Esophagus (tissue), 2 donors: ENCODE data around the gene SH2D7. TPM values are rescaled to one million over a fixed set of nuclear protein-coding genes. Genes with fewer than 3 reads are reported as not detected.
A peak's percentile ranks its signal among the peaks of the same experiment; 100 is the strongest.

Experiments used
- H3K27ac ChIP-seq, 2 donors: one replicate each; pipeline ENCODE4 v1.5.1; 2013; ENCODE audit warnings: low read depth in 2 of 2, mild to moderate bottlenecking in 2 of 2, inconsistent platforms in 1 of 2, low read length in 1 of 2, moderate library complexity in 1 of 2
- H3K27me3 ChIP-seq, 2 donors: one replicate each; pipeline ENCODE4 v1.6.1; 2013; ENCODE audit warnings: low read length in 2 of 2, control low read depth in 1 of 2, mild to moderate bottlenecking in 1 of 2; ENCODE audit not compliant: insufficient read depth in 2 of 2, control insufficient read depth in 1 of 2
- H3K36me3 ChIP-seq, 2 donors: one replicate each; pipeline ENCODE4 v1.6.1; 2013; ENCODE audit warnings: low read length in 1 of 2; ENCODE audit not compliant: control insufficient read depth in 2 of 2, insufficient read depth in 2 of 2
- H3K4me1 ChIP-seq, 2 donors: one replicate each; pipeline ENCODE4 v1.6.1; 2013; ENCODE audit warnings: low read length in 1 of 2; ENCODE audit not compliant: control insufficient read depth in 2 of 2, insufficient read depth in 2 of 2
- H3K4me3 ChIP-seq, 2 donors: one replicate each; pipeline ENCODE4 v1.5.1; 2013; ENCODE audit warnings: low read length in 2 of 2, mild to moderate bottlenecking in 2 of 2, low read depth in 1 of 2, moderate library complexity in 1 of 2
- H3K9me3 ChIP-seq, 2 donors: one replicate each; pipeline ENCODE4 v1.6.1; 2013; ENCODE audit warnings: mild to moderate bottlenecking in 2 of 2, low read depth in 1 of 2, low read length in 1 of 2, moderate library complexity in 1 of 2; ENCODE audit not compliant: control insufficient read depth in 2 of 2, insufficient read depth in 1 of 2
- WGBS, 2 donors: extraction: QIAGEN DNeasy Blood & Tissue Kit; methylation state at CpG; one replicate each; pipeline ENCODE4 v1.1.7; 2013; 5-methylcytosine and 5-hydroxymethylcytosine counted together
- polyA plus RNA-seq, 2 donors: library from polyadenylated mRNA; stranded (reverse); fragments of 200-250 nt; gene quantifications; one replicate each; pipeline ENCODE4 v1.2.3, GENCODE V29; 2013
- donor health status: healthy with polysubstance abuse.
- donor health status: Bipolar disorder and iron deficiency.

The SH2D7 gene
- polyA plus RNA-seq, 2 donors, result not detected

- no peaks in the 10 kb centered on the region for H3K9me3 ChIP-seq
- H3K27ac ChIP-seq, result no peak overlapping the region
- 65 to 67% methylated on average over 8 of the region's 8 CpGs for WGBS, 2 donors
- no peaks in the 10 kb centered on the region for H3K36me3 ChIP-seq
- H3K27me3 ChIP-seq, result no peaks in the 10 kb centered on the region
- peaks cover 0 to 7% of the 10 kb centered on the region in 2 donors for H3K4me1 ChIP-seq
- H3K4me3 ChIP-seq, result no peak overlapping the region
Measured at GRCh38 chr15:78129077-78129750, 36.9 kb downstream of the SH2D7 start.

- Histone ChIP-seq H3K36me3 (no peaks in the 10 kb centered on the region), H3K27me3 (no peaks in the 10 kb centered on the region), H3K4me3 (no peak overlapping the region), H3K27ac (no peak overlapping the region), H3K4me1 (peaks cover 0 to 7% of the 10 kb centered on the region in 2 donors), H3K9me3 (no peaks in the 10 kb centered on the region)
- WGBS, 2 donors, result 91 to 92% methylated on average over 5 of the region's 5 CpGs
Measured at GRCh38 chr15:78129751-78130287, 37.5 kb downstream of the SH2D7 start.

GRCh38 chr15:78130466-78131294 lies 38.3 kb downstream of the SH2D7 start:
- Histone ChIP-seq H3K4me3 (peak overlapping the region; percentile 59 to 64), H3K36me3 (no peaks in the 10 kb centered on the region), H3K27me3 (no peaks in the 10 kb centered on the region), H3K9me3 (no peaks in the 10 kb centered on the region), H3K27ac (peak overlapping the region in 1 of 2 donors; percentile 43), H3K4me1 (peaks cover 0 to 7% of the 10 kb centered on the region in 2 donors)
- 34 to 61% methylated on average over 24 to 51 of the region's 51 CpGs for WGBS, 2 donors

- no peaks in the 10 kb centered on the region for H3K36me3 ChIP-seq
- H3K4me1 ChIP-seq, result peaks cover 0 to 7% of the 10 kb centered on the region in 2 donors
- WGBS, 2 donors, result 0 to 1% methylated on average over 61 to 79 of the region's 79 CpGs
- no peaks in the 10 kb centered on the region for H3K27me3 ChIP-seq
- peak within 1 kb of the TSS; percentile 59 to 64 for H3K4me3 ChIP-seq
- H3K9me3 ChIP-seq, result no peaks in the 10 kb centered on the region
- H3K27ac ChIP-seq, result peak within 1 kb of the TSS; percentile 43 to 78
Measured at GRCh38 chr15:78131295-78132061, 39.1 kb downstream of the SH2D7 start, which contains the start of gene CIB2. Gene CIB2 (minus strand): TSS chr15:78131445. CDS start chr15:78131215, 230 bp downstream.

- no peak overlapping the region for H3K4me3 ChIP-seq
- H3K9me3 ChIP-seq, result no peaks in the 10 kb centered on the region
- peaks cover 0 to 7% of the 10 kb centered on the region in 2 donors for H3K4me1 ChIP-seq
- H3K36me3 ChIP-seq, result no peaks in the 10 kb centered on the region
- no peaks in the 10 kb centered on the region for H3K27me3 ChIP-seq
- H3K27ac ChIP-seq, result peak overlapping the region; percentile 74 to 87
- 54 to 62% methylated on average over 2 of the region's 2 CpGs for WGBS, 2 donors
Measured at GRCh38 chr15:78133801-78134200, 41.4 kb downstream of the SH2D7 start.

- H3K27me3 ChIP-seq, result no peaks in the 10 kb centered on the region
- no peaks in the 10 kb centered on the region for H3K4me1 ChIP-seq
- H3K27ac ChIP-seq, result no peak overlapping the region
- H3K9me3 ChIP-seq, result no peaks in the 10 kb centered on the region
- H3K4me3 ChIP-seq, result no peak overlapping the region
- H3K36me3 ChIP-seq, result no peaks in the 10 kb centered on the region
- 92 to 93% methylated on average over 5 of the region's 5 CpGs for WGBS, 2 donors
Measured at GRCh38 chr15:78139578-78139977, 47.2 kb downstream of the SH2D7 start.

GRCh38 chr15:78140292-78140691 lies 47.9 kb downstream of the SH2D7 start:
- Histone ChIP-seq H3K27ac (no peak overlapping the region), H3K4me3 (no peak overlapping the region), H3K4me1 (no peaks in the 10 kb centered on the region)

GRCh38 chr15:78142332-78142731 lies 50.0 kb downstream of the SH2D7 start:
- WGBS, 2 donors, result 91 to 93% methylated on average over 3 of the region's 3 CpGs
- H3K9me3 ChIP-seq, result no peaks in the 10 kb centered on the region
- peaks cover under 1 to 2% of the 10 kb centered on the region in 2 donors for H3K4me1 ChIP-seq
- no peaks in the 10 kb centered on the region for H3K36me3 ChIP-seq
- no peaks in the 10 kb centered on the region for H3K27me3 ChIP-seq
- no peak overlapping the region for H3K27ac ChIP-seq
- no peak overlapping the region for H3K4me3 ChIP-seq

More at GRCh38 chr15:78140292-78140691, 47.9 kb downstream of the SH2D7 start:
- Histone ChIP-seq H3K36me3 (no peaks in the 10 kb centered on the region), H3K9me3 (no peaks in the 10 kb centered on the region), H3K27me3 (no peaks in the 10 kb centered on the region)
